ENCODE results near the gene CFAP210. TPM values are rescaled to one million over a fixed set of nuclear protein-coding genes. Genes with fewer than 3 reads are reported as not detected.

The CFAP210 gene
- total and polyA plus RNA-seq, 11 donors = 0.11 TPM; not detected in 10

DNA sequence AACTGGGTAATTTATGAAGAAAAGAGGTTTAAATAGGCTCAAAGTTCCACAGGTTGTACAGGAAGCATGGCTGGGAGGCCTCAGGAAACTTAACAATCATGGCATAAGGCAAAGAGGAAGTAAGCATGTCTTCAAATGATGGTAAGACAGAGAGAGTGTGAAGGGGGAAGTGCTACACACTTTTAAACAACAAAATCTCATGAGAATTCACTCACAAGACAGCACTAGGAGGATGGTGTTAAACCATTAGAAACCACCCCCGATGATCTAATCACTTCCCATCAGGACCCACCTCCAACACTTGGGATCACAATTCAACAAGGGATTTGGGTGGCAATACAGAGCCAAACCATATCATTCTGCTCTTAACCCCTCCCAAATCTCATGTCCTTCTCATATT, 34.9 kb downstream of the CFAP210 start:
- Histone ChIP-seq H3K27me3 (peaks cover 0 to 3% (median 0%) of the 10 kb centered on the region in 9 donors), H3K9me3 (no peaks in the 10 kb centered on the region), H3K4me1 (no peaks in the 10 kb centered on the region), H3K4me3 (no peak overlapping the region), H3K27ac (no peak overlapping the region), H3K36me3 (no peaks in the 10 kb centered on the region)
- TF ChIP-seq POLR2A (IDR thresholded peaks at IDR 0.05) = no peak
- TF ChIP-seq, protein P1, sequence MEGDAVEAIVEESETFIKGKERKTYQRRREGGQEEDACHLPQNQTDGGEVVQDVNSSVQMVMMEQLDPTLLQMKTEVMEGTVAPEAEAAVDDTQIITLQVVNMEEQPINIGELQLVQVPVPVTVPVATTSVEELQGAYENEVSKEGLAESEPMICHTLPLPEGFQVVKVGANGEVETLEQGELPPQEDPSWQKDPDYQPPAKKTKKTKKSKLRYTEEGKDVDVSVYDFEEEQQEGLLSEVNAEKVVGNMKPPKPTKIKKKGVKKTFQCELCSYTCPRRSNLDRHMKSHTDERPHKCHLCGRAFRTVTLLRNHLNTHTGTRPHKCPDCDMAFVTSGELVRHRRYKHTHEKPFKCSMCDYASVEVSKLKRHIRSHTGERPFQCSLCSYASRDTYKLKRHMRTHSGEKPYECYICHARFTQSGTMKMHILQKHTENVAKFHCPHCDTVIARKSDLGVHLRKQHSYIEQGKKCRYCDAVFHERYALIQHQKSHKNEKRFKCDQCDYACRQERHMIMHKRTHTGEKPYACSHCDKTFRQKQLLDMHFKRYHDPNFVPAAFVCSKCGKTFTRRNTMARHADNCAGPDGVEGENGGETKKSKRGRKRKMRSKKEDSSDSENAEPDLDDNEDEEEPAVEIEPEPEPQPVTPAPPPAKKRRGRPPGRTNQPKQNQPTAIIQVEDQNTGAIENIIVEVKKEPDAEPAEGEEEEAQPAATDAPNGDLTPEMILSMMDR (IDR thresholded peaks at IDR 0.05) = no peak
- ATAC-seq (no peak), DNase-seq (no peak)
- WGBS, 4 donors = 63 to 94% (median 76%) methylated on average over 1 of the region's 1 CpG
- intact Hi-C loops (cut with DNase I) = no loop called here

DNA sequence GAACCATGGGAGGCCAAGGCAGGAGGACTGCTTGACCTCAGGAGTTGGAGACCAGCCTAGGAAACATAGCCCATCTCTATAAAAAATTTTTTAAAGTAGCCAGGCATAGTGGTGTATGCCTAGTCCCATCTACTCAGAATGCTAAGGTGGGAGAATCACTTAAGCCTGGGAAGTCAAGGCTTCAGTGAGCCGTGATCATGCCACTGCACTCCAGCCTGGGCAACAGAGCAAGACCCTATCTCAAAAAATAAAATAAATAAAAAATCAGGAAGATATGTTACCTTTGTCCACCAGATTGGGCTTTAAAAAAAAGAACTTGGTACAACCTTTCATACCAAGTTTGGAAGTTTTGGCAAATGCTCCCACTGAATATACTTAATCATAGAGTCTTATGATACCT, 35.3 kb downstream of the CFAP210 start:
- intact Hi-C loops (cut with DNase I) = no loop called here
- Histone ChIP-seq H3K4me3 (no peak overlapping the region), H3K4me1 (no peaks in the 10 kb centered on the region), H3K27me3 (peaks cover 0 to 3% (median 0%) of the 10 kb centered on the region in 9 donors), H3K9me3 (no peaks in the 10 kb centered on the region), H3K36me3 (no peaks in the 10 kb centered on the region), H3K27ac (no peak overlapping the region)
- DNase-seq (no peak), ATAC-seq (no peak)
- TF ChIP-seq POLR2A (IDR thresholded peaks at IDR 0.05) = no peak
- TF ChIP-seq, protein P1 (IDR thresholded peaks at IDR 0.05) = no peak
- WGBS, 4 donors = 89 to 100% (median 96%) methylated on average over 1 of the region's 1 CpG

DNA sequence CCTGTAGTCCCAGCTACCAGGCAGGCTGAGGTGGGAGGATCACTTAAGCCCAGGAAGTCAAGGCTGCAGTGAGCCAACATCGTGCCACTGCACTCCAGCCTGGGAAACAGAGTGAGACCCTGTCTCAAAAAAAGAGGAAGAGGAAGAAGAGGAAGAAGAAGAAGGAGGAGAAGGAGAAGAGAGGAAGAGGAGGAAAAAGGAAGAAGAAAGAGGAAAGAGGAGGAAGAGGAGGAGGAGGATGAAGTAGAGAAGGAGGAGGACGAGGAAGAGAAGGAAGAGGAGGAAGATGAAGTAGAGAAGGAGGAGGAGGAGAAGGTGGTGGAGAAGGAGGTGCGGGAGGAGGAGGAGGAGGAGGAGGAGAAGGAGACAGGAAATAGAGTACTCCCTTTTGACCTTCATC, 38.0 kb downstream of the CFAP210 start:
- TF ChIP-seq, protein P1 (IDR thresholded peaks at IDR 0.05) = no peak
- no peak for TF ChIP-seq POLR2A (IDR thresholded peaks at IDR 0.05)
- H3K9me3 ChIP-seq = no peaks in the 10 kb centered on the region
- H3K27me3 ChIP-seq = peaks cover 0 to 10% (median 0%) of the 10 kb centered on the region in 9 donors
- no peak overlapping the region for H3K4me3 ChIP-seq
- H3K4me1 ChIP-seq = no peaks in the 10 kb centered on the region
- 64 to 72% (median 67%) methylated on average over 3 of the region's 3 CpGs for WGBS, 4 donors
- ATAC-seq = no peak
- H3K27ac ChIP-seq = no peak overlapping the region
- DNase-seq = no peak
- intact Hi-C loops (cut with DNase I) = no loop called here
- no peaks in the 10 kb centered on the region for H3K36me3 ChIP-seq

DNA sequence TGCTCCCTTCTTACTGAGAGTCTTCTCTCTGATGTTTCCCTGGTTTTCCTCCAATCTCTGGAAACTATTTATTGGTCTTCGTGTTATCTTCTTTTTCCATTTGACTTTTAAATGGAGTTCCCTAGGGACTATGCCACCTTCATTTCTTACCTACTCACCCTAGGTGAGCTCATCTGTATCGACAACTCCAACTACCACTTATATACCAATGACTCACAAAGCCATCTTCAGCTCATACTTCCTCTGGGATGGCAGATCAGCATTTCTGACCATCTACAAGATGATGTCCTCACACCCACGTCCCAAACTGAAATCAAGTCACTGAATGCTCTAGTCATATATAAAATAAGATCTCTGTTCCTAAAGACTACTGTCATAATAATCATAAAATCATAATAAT, 40.6 kb downstream of the CFAP210 start:
- H3K4me3 ChIP-seq = no peak overlapping the region
- no peaks in the 10 kb centered on the region for H3K36me3 ChIP-seq
- intact Hi-C loops (cut with DNase I) = no loop called here
- 70 to 76% (median 72%) methylated on average over 3 of the region's 3 CpGs for WGBS, 4 donors
- DNase-seq = no peak
- H3K27ac ChIP-seq = no peak overlapping the region
- no peak for ATAC-seq
- no peaks in the 10 kb centered on the region for H3K4me1 ChIP-seq
- peaks cover 0 to 10% (median 0%) of the 10 kb centered on the region in 9 donors for H3K27me3 ChIP-seq
- H3K9me3 ChIP-seq = no peaks in the 10 kb centered on the region
- no peak for TF ChIP-seq POLR2A (IDR thresholded peaks at IDR 0.05)
- TF ChIP-seq, protein P1 (IDR thresholded peaks at IDR 0.05) = no peak

Measured in heart left ventricle (tissue), 16 donors.